GM18868 (cell line): Measurements from ENCODE around the gene TRPC4.

Experiments used
- ATAC-seq: cut with Tn5 transposase; IDR thresholded peaks from one replicate; pipeline ENCODE4 v1.9.1; 2021; ENCODE audit warnings: mild to moderate bottlenecking, moderate library complexity; ENCODE audit not compliant: unreplicated experiment

The TRPC4 gene

DNA sequence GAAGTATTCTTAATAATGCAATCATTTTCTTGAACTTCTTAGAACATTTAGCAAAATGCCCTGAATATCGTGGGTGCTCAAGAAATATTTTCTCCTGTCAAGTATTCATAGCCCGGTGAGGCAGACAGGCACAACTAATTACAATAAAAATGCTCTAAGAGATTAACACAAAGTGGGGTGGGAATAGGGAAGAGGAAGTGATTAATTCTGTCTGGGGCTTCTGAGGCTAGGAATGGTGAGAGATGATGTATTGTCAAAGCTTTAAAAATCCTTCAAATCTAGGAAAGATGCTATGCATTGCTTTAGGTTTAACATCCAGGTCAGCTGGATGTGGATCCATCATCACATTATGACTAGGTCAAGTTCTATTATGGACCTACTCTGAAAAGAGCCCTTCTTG lies 204.2 kb downstream of the TRPC4 start:
- no peak for ATAC-seq

DNA sequence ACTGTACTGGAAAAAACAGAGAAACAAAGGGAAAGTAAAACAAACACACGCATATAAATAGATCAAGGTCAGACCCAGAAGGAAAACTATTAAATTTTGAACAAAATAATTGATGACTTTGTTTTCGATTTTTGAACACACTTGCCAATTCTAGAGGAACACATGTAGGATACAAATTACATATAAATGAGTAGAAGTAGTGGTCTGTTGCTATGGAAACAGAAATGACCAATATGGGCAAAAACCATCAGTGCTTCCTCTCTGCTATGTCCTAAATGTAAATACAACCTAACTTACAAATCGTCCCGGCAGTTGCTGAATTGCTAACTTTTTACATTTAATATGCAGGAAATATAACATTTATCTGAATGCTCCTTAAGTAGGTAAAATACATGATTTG lies 205.8 kb downstream of the TRPC4 start:
- no peak for ATAC-seq

- ATAC-seq, result no peak
Observed at GRCh38 chr13:37662624-37663023, 206.9 kb downstream of the TRPC4 start.

DNA sequence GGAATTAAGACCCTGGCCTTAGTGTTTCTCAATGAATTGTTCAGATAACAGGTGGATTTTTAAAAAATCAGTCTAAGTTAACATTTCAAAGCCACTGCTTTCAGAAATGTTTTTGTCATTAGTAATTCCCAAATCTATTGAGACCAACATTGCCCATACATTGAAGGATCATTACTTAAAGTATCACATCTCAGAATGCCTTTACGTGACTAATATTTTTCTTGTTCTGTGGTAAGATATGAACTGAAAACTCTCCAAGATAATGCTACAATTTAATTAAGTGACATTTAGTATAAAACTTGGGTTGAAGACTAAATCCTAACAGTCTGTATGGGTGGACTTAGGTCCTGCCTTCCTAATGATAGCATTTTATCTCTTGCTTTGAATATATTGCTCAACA lies 211.6 kb downstream of the TRPC4 start:
- ATAC-seq, result no peak

DNA sequence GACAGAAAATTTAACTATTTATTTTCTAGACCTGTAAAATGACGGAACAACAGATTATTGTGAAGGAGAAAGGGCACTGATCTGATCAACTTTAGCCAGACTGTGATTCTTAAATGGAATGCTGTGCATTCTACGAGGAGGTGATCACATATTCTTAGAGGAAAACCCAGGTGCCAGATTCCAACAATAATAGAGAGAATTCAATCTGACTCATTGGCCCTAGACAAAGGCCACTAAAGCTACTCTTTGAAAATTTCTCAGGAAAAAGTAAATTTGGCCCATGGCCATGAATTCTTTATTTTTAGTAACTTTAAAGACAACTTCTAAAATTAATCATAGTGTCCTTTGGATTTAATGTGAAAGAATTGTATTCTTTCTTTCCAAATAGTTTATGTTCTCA lies 212.4 kb downstream of the TRPC4 start:
- no peak for ATAC-seq

- ATAC-seq, result no peak
Observed at GRCh38 chr13:37656247-37656940, 213.2 kb downstream of the TRPC4 start.

DNA sequence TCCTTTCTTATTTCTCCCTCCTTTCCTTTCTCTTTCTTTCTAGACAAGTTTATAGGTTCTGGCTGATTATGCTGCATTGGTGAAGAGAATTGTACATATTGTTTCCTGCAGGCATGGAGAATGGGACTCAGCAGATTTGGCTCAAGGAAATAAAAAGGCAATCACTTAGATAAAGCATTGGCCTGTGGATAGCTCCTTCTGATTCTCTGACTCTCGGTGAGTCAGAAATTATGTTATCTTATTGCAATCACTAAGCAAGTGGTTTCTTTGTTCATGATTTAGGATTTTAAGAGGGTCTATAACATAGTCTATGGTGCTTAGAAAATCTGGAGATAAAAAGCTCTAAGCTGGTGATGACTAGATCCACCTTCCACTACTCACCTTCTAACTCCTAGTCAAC lies 217.0 kb downstream of the TRPC4 start:
- ATAC-seq, result no peak

- ATAC-seq, result no peak
Observed at GRCh38 chr13:37651891-37652290, 217.7 kb downstream of the TRPC4 start.

DNA sequence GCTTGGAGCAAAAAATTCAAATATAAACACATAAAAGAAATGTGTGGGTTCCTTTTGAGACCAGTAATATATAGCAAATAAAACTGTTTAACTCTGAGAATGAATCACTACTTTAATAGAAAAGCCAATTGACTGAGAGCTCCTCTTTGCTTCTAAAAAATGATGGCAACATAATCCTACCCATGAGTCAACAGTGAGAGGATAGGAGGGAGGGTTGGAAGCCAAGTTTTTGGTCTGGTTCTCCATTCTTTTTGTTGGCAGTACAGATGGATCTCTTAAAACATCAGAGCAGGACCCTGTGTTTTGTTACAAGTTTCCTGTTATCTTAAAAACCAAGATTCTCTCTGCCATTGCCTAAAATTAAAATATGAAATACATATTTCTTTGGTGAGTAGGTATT lies 221.0 kb downstream of the TRPC4 start:
- no peak for ATAC-seq

GRCh38 chr13:37647031-37647650 lies 222.4 kb downstream of the TRPC4 start:
- ATAC-seq, result no peak

DNA sequence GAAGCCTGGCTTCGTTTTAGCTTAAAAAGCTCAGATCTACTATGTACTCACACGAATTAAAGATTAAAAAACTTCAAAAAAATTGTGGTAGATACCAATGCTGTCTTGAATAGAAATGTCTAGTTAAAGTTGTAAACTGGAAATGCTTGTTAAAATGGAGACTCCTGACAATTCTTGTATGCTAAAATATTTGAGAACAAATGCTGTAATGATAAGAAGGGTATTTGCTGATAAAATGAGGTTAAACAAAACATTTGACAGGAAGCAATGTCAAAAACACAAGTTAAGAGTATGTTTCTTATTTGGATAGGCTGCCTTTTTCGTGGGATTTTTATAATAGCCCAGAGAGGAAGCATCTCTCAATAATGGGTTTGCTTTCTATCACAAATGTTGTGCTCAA lies 223.0 kb downstream of the TRPC4 start:
- no peak for ATAC-seq

DNA sequence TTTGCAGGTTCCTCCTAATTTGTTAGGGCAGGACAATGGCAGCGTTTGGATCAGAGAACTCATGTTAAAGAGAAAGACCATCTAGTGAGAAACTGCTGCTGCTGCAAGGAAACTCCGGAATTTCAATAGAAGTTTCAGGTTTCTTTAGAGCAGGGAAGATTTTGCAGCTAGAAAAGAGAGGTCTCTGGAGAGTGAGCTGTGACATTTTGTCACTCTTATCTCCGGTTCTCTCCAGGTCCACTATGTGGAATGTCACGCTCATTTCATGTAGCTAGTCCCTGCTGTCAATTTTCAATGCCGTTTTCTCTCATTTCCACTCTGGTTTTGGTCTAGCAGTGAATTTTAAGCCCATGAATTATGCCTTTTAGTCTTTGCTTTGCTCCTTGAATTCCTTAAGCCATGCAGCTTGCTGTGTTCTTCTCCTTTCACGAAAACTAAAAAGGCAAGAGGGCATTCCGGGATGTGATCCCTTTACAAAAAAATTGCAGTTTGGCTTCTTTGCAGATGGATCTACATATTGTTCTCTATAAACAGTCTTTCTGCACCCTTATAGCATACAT lies 224.3 kb downstream of the TRPC4 start:
- no peak for ATAC-seq

DNA sequence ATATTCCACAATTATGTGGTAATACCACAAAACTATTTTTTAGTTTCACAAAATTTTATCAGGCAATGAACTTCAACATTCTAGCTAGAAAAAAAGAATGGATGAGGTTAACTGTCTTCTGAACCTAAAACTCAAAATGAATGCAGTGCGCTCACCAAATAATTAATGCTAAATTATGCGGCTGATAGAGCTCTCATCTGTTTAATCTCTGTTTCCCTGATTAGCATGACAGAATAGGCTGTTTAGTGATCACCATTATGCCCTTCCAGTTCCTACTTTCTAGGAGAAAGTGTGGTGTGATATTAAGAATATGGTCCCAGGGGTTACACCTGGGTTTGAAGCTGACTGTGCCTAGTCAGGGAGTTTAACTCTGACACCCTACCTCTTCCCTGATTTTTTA lies 228.2 kb downstream of the TRPC4 start:
- ATAC-seq, result no peak

GRCh38 chr13:37640499-37640898 lies 229.1 kb downstream of the TRPC4 start:
- peak; percentile 69 for ATAC-seq

DNA sequence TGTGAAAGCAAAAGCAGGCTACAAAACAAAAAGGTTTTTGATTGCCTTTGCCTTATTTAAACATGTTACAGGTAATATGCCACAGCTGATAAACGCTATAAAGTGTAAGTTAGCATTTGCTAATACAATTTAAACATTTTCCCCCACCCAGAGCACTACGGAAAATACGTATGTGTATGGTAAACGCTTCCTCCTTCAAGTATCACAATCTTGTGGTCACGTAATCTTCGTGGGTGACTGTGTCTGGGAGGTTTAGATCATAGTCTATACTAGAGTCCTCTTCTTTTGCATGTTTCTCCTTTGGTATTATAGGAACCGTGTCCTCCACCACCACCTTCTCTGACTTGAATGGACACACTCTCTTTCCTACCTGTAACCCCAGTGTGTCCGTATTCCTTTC lies 232.9 kb downstream of the TRPC4 start:
- ATAC-seq, result no peak

- ATAC-seq, result no peak
Observed at GRCh38 chr13:37632294-37632693, 237.3 kb downstream of the TRPC4 start.

- ATAC-seq, result no peak
Observed at GRCh38 chr13:37627428-37627827, 242.1 kb downstream of the TRPC4 start.

DNA sequence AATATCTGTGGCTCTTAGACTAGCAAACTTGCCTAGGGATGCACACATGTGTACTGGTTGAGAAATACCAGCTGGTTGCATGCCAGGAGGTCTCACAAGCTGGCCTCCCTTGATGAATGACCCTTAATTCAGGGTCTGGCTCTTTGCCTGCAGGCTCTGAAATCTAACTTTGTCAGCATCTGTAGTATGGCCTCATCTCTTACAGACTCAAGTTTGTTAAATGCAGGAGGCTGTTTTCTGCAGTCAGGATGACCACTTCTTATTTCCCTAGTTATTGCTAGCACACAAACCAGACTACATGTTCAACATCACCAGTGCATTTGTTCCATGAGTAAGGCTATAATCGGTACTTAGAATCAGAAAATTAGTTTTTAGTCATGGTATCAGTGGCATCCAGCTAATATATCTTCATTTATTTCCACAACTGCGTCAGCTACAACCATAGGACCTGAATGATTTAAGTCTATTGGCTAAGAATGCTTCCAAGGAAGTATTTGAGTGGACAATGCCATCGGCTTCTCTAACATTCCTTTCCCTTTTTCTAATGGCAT lies 247.7 kb downstream of the TRPC4 start:
- ATAC-seq, result no peak

DNA sequence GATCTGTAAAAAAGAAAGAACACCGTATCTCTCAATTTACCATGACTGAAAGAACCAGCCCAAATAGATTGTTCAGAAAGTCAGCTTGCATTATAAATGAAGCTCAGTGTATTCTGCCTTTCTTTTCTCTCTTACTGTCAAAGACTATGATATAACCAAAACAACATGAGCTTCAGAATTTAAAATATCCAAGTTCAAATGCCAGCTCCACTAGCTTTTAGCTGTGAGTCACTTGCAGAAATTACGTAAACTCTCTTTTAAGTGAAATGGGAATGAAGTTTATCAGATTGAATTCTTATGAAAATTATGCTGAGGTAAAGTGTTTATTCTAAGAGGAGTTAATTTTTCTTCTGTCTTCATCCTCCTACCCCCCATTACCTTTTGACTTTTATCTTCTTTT lies 251.0 kb downstream of the TRPC4 start:
- no peak for ATAC-seq

DNA sequence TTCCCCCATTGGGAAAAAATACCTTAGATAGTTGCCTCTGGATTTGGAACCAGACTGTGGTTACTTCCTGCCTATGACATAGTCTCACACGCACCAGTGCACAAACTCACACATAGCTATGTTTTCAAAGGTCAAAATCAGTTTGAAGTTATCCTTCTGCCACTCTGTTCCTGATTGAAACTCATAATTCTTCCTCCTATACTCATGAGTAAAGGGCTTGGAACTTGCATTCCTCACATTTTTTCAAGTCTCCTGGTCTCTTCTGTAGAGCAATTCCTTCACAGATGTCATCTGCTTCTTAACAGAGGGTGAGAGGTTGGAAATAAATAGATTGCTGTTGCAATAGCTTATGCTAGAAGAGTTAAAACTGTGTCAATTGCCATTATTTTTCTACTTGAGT lies 252.4 kb downstream of the TRPC4 start:
- ATAC-seq, result no peak

- no peak for ATAC-seq
Observed at GRCh38 chr13:37616131-37616530, 253.4 kb downstream of the TRPC4 start.

GRCh38 chr13:37615276-37615675 lies 254.3 kb downstream of the TRPC4 start:
- no peak for ATAC-seq
